Measurements from ENCODE around the gene CA5A. TPM values are rescaled to one million over a fixed set of nuclear protein-coding genes. Genes with fewer than 3 reads are reported as not detected.
"Not testable (repeated sequence)": the region's sequence is repeated elsewhere in the genome, so short reads cannot be mapped to it uniquely, and the experiment has no call there.

CA5A gene
- total RNA-seq, 4 donors from 2014 or later: not detected

DNA sequence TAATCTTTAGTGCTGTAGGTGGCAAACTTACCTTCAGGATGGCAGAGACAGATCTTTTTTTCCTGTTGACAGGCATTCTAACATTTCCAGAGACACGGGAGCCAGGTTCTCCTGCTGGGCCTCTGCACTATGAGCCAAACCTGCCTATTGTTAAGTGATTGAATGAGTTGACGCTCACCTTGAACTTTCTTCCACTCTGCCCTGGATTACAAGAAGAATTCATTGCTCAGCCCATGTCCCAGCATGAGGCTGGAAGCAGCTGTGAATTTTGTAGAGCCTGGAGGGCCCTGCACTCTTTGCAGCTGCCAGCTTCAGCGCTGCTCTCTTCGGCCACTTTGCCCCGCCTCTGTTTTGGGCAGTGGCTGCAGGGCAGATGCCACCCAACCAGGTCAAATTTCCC is 57.6 kb downstream of the CA5A start:
- Histone ChIP-seq H3K4me3 (no peak overlapping the region), H3K27ac (no peak overlapping the region), H3K4me1 (no peaks in the 10 kb centered on the region), H3K27me3 (no peaks in the 10 kb centered on the region), H3K9me3 (no peaks in the 10 kb centered on the region), H3K36me3 (no peaks in the 10 kb centered on the region)
- intact Hi-C loops (cut with DNase I; ENCODE audit: low total_unique reads): no loop called here
- DNase-seq: no peak
- TF ChIP-seq POLR2A (IDR thresholded peaks at IDR 0.05): no peak
- TF ChIP-seq, protein P1, sequence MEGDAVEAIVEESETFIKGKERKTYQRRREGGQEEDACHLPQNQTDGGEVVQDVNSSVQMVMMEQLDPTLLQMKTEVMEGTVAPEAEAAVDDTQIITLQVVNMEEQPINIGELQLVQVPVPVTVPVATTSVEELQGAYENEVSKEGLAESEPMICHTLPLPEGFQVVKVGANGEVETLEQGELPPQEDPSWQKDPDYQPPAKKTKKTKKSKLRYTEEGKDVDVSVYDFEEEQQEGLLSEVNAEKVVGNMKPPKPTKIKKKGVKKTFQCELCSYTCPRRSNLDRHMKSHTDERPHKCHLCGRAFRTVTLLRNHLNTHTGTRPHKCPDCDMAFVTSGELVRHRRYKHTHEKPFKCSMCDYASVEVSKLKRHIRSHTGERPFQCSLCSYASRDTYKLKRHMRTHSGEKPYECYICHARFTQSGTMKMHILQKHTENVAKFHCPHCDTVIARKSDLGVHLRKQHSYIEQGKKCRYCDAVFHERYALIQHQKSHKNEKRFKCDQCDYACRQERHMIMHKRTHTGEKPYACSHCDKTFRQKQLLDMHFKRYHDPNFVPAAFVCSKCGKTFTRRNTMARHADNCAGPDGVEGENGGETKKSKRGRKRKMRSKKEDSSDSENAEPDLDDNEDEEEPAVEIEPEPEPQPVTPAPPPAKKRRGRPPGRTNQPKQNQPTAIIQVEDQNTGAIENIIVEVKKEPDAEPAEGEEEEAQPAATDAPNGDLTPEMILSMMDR (IDR thresholded peaks at IDR 0.05): no peak

DNA sequence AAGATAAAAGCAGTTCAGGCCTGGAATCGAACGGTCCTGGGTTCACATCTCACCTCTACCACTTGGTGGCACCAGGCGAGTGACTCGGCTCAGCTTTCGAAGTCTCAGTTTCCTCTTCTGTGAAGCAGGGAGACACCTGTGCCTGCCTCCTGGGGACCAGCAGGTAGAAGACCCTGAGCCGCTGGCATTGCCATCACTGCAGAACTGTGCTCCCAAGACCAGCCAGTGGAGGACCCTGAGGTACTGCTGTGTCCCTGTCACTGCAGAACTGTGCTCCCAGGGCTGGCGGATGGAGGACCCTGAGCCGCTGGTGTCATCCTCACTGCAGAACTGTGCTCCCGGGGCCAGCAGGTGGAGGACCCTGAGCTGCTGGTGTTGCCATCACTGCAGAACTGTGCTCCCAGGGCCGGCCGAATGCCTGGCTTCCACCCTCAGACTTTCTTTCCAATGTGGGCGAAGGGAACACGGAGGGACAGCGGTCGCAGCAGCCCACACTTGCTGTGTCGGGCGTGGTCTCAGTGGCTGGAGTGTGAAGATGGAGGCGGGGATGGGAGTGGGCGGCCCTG is 58.3 kb downstream of the CA5A start:
- no peak for TF ChIP-seq POLR2A (IDR thresholded peaks at IDR 0.05)
- TF ChIP-seq, protein P1 (IDR thresholded peaks at IDR 0.05): no peak
- H3K36me3 ChIP-seq: no peaks in the 10 kb centered on the region
- H3K27me3 ChIP-seq: no peaks in the 10 kb centered on the region
- DNase-seq: no peak
- no peak overlapping the region for H3K27ac ChIP-seq
- H3K4me3 ChIP-seq: no peak overlapping the region
- H3K4me1 ChIP-seq: no peaks in the 10 kb centered on the region
- intact Hi-C loops (cut with DNase I; ENCODE audit: low total_unique reads): no loop called here
- H3K9me3 ChIP-seq: no peaks in the 10 kb centered on the region

DNA sequence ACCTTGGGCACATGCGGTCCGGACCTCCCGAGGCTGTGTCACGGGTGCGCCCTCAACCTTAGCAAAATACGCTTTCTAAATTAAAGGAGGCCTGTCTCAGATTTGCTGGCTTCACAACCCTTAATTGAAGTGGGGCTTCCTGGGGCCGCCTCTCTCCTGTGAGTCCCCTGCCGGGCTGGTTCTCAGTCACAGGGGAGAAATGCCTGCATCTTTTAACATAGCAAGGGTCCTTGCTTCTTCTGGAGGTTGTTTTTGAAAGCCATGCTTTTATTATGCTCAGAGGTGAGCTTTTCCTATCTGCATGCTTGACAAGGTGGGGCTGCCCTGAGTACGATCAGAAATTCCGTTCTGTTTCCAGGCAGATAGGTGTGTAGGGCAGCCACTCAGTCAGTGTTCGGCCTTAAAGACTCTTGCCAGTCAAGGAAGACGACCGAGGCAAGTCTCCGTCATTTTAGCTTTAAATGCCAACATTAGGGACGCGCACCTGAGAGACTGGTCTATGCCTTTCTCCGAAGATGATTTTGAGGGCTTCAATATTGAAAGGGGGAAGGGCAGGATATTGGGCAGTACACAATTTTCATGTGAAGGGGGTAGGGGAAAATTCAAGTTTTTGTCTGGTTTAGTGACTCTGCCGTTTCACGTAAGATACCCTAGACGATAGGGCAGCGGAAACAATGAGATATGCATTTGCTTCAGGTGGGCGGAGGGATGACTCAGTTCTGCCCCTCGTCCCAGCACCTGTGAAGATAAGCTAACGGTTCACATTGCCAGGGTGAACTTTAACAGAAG is 61.5 kb downstream of the CA5A start:
- Histone ChIP-seq H3K4me3 (no peak overlapping the region), H3K4me1 (no peaks in the 10 kb centered on the region), H3K27ac (no peak overlapping the region), H3K36me3 (no peaks in the 10 kb centered on the region), H3K9me3 (no peaks in the 10 kb centered on the region), H3K27me3 (no peaks in the 10 kb centered on the region)
- intact Hi-C loops (cut with DNase I; ENCODE audit: low total_unique reads): loop anchor here (5.0 kb wide), 1 partner anchor 98 kb away; no protein-coding TSS in a partner anchor
- no peak for TF ChIP-seq POLR2A (IDR thresholded peaks at IDR 0.05)
- TF ChIP-seq, protein P1 (IDR thresholded peaks at IDR 0.05): no peak
- DNase-seq: no peak

DNA sequence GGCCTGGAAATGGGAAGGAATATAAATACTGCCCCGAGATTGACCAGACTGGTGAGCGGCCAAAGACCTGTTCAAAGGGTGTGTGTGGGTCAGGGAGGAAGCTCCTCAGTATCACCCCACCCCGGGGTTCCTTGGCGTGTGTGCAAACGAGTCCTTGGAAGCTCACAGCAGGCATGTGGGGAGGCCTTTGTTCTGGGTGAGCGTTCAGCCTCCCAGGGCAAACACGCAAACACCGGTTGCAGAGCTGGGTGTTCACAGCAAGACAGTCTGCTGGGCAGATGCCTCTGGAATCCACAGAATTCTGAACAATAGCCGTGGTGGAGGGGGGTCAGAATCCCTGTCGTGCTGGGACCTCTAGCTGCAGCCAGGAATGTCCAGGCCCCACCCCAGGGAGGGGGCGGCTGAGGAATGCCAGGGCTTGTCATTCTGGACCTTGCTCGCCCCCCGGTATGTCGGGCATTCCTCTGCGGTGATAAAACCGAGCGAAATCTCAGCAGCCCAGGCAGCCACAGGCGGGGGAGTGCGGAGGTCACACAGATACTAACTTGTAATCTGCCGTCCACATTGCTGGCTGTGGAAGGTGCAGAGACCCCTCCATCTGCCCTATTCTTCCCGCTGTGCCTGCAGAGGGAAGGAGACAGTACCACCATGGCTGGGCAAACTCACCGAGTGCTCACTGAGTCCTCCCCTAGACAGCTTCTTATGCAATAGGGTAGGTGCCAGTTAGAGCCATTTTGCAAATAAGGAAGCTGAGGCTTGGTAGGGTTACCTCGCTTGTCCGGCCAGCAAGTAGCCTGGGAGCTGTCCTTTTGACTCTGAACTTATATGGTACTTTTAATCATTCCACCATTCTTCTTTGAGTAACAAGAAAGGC is 65.7 kb downstream of the CA5A start:
- H3K4me3 ChIP-seq, H3K9me3 ChIP-seq, H3K4me1 ChIP-seq, H3K36me3 ChIP-seq, H3K27me3 ChIP-seq, DNase-seq, H3K27ac ChIP-seq: not testable (repeated sequence)
- intact Hi-C loops (cut with DNase I; ENCODE audit: low total_unique reads): loop anchor here (5.0 kb wide), 1 partner anchor 93 kb away; no protein-coding TSS in a partner anchor

DNA sequence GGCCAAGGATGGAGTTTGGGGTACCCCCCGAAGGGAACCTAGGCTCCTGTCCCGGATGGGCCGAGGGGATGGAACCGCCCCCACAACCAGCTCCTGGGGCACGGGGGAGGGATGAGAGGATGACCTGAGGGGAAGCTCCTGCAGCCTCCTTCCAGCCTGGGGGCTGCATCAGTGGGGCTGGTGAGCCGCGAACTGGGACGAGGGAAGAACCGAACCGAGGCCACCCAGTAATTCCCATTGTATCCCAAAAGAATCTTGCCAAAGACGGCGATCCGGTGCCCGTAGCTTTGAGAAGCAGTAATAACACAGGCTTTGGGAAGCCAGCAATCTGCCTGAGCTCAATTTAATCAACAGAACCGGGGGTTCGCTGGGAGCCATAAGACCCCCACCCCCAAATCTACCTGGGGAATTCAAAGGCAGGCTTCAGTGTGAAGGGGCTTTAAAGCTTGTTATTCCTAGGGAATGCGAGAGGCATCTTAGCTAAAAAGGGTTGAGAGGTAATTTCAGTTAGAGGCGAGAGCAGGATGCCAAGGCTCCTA is 66.4 kb downstream of the CA5A start:
- not testable (repeated sequence) for H3K27ac ChIP-seq
- intact Hi-C loops (cut with DNase I; ENCODE audit: low total_unique reads): loop anchor here (5.0 kb wide), 1 partner anchor 93 kb away; no protein-coding TSS in a partner anchor

More for the DNA sequence above, 66.4 kb downstream of the CA5A start:
- H3K36me3 ChIP-seq, H3K4me1 ChIP-seq, H3K9me3 ChIP-seq, DNase-seq, H3K27me3 ChIP-seq, H3K4me3 ChIP-seq: not testable (repeated sequence)

All from uterus (tissue), 4 donors.